Large intestine (tissue), 3 donors: Measurements from ENCODE around the gene TPP1. TPM values are rescaled to one million over a fixed set of nuclear protein-coding genes. Genes with fewer than 3 reads are reported as not detected.

ENCODE experiments used
- DNase-seq, 2 donors: peaks; one replicate each; pipeline versions ENCODE4 v3.0.0 to v3.0.0-alpha.2; 2013
- H3K27ac ChIP-seq: one replicate; pipeline ENCODE4 v1.5.1; 2013; ENCODE audit warnings: low read length
- H3K27me3 ChIP-seq: 2 replicates; pipeline ENCODE4 v1.6.1; 2013; ENCODE audit warnings: low read length; ENCODE audit not compliant: control insufficient read depth, insufficient read depth
- H3K36me3 ChIP-seq: 2 replicates; pipeline ENCODE4 v1.6.1; 2013; ENCODE audit warnings: low read length; ENCODE audit not compliant: control insufficient read depth, insufficient read depth
- H3K4me1 ChIP-seq: one replicate; pipeline ENCODE4 v1.6.1; 2013; ENCODE audit warnings: low read length; ENCODE audit not compliant: control insufficient read depth, insufficient read depth
- H3K4me3 ChIP-seq: one replicate; pipeline ENCODE4 v1.5.1; 2013; ENCODE audit warnings: low read length
- H3K9me3 ChIP-seq: one replicate; pipeline ENCODE4 v1.6.1; 2013; ENCODE audit warnings: mild to moderate bottlenecking, low read depth, low read length, moderate library complexity; ENCODE audit not compliant: control insufficient read depth
- WGBS: methylation state at CpG from one replicate; pipeline ENCODE4 v1.1.5; 2013; ENCODE audit warnings: low lambda C conversion rate; ENCODE audit not compliant: insufficient coverage; 5-methylcytosine and 5-hydroxymethylcytosine counted together
- polyA plus RNA-seq: library from polyadenylated mRNA; unstranded; fragments of 120-200 nt; gene quantifications from one replicate; pipeline ENCODE4 v1.2.1, GENCODE V29; 2013

TPP1 gene
- polyA plus RNA-seq, 1 donor: 310 TPM

DNA sequence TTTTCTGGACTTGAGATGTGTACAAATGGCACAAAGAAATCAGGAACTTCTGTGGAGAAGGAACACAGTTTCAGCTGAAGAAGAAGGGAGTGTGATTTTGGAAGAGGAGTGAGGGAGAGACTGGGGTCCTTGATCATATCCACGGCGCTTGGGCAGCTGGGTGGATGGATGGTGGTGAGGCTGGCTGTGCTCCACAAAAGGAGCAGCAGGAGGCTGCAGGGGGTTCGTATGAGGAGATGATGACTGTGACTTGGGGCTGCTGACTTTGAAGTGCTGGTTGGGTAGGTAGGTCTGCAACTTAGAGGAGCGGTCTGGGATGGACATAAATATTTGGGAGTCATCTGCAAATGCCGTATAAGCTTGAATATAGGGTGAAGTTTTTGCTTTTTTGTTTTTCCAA is 37.7 kb upstream of the TPP1 start:
- no peak overlapping the region for H3K27ac ChIP-seq
- WGBS: 86% methylated on average over 1 of the region's 5 CpGs

DNA sequence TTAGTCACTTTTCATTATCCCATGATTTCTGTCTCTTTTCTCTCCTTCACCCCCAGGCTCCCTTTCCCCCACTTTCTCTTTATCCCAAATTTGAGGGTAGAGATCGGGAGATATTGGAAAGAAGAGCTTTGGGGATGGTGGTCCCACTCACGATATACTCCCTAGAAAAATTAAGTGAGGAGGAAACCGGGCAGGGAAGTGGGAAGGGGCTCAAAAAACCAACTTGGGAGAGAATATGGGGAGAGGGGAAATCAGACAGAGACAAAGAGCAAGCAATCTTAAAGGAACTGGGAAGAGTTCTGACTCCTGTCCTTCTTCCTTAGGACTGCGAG is 37.3 kb upstream of the TPP1 start:
- peak overlapping the region; percentile 46 for H3K4me3 ChIP-seq
- H3K4me1 ChIP-seq: no peaks in the 10 kb centered on the region
- peak overlapping the region; percentile 69 for H3K27ac ChIP-seq
- no peaks in the 10 kb centered on the region for H3K9me3 ChIP-seq
- H3K36me3 ChIP-seq: no peaks in the 10 kb centered on the region
- DNase-seq: no peak
- H3K27me3 ChIP-seq: peaks cover 50% of the 10 kb centered on the region
- WGBS: 36% methylated on average over 2 of the region's 4 CpGs

More for the DNA sequence above, 37.7 kb upstream of the TPP1 start:
- Histone ChIP-seq H3K36me3 (no peaks in the 10 kb centered on the region), H3K27me3 (peaks cover 47% of the 10 kb centered on the region), H3K4me3 (no peak overlapping the region), H3K4me1 (no peaks in the 10 kb centered on the region), H3K9me3 (no peaks in the 10 kb centered on the region)
- DNase-seq: peak in 1 of 2 donors; percentile 8

- H3K9me3 ChIP-seq: no peaks in the 10 kb centered on the region
- peak in 1 of 2 donors; percentile 26 for DNase-seq
- no peaks in the 10 kb centered on the region for H3K4me1 ChIP-seq
- WGBS: 14% methylated on average over 15 of the region's 56 CpGs
- no peaks in the 10 kb centered on the region for H3K36me3 ChIP-seq
- H3K4me3 ChIP-seq: peak within 1 kb of the TSS; percentile 50
- H3K27me3 ChIP-seq: peaks cover 52% of the 10 kb centered on the region
- H3K27ac ChIP-seq: peak within 1 kb of the TSS; percentile 69
These were observed 36.8 kb upstream of the TPP1 start, which contains the start of gene DCHS1 for GRCh38 chr11:6655790-6656583. DCHS1 (minus strand) TSS chr11:6655809; CDS start chr11:6641613, 14,196 bp downstream.

- Histone ChIP-seq H3K27me3 (peaks cover 56% of the 10 kb centered on the region), H3K9me3 (no peaks in the 10 kb centered on the region), H3K4me1 (no peaks in the 10 kb centered on the region), H3K27ac (peak overlapping the region; percentile 21), H3K4me3 (peak overlapping the region; percentile 50), H3K36me3 (no peaks in the 10 kb centered on the region)
- DNase-seq: peak in 1 of 2 donors; percentile 35
- no CpG with 5 or more reads among the region's 84 CpGs for WGBS
These were observed 36.0 kb upstream of the TPP1 start for GRCh38 chr11:6655020-6655789.

GRCh38 chr11:6654281-6655019 is 35.2 kb upstream of the TPP1 start:
- Histone ChIP-seq H3K4me3 (peak overlapping the region; percentile 50), H3K9me3 (no peaks in the 10 kb centered on the region), H3K27ac (peak overlapping the region; percentile 21), H3K4me1 (no peaks in the 10 kb centered on the region), H3K27me3 (peaks cover 59% of the 10 kb centered on the region), H3K36me3 (no peaks in the 10 kb centered on the region)
- WGBS: no CpG with 5 or more reads among the region's 9 CpGs
- peak in 1 of 2 donors; percentile 12 for DNase-seq

GRCh38 chr11:6653656-6654055 is 34.4 kb upstream of the TPP1 start:
- Histone ChIP-seq H3K36me3 (no peaks in the 10 kb centered on the region), H3K27ac (no peak overlapping the region), H3K4me3 (no peak overlapping the region), H3K4me1 (no peaks in the 10 kb centered on the region), H3K27me3 (peaks cover 57% of the 10 kb centered on the region), H3K9me3 (no peaks in the 10 kb centered on the region)
- 76% methylated on average over 2 of the region's 2 CpGs for WGBS
- DNase-seq: no peak

DNA sequence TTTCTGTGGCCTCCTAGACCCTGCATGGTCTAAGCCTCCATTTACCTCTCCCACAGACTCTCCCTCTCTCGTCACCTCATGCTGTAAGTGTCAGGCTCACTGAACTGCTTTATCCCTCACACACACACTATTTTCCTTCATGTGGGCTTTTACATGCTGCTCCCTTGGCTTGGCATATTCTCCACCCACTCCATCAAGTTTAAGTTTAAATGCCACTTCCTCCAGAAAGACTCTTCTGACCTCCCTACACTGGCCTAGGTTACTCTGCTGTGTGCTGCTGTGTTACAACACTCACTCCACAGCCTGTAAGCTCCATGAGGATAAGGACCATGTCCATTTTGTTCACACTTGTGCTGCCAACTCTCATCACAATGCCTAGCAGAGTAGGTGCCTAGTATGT is 33.9 kb upstream of the TPP1 start:
- Histone ChIP-seq H3K4me1 (no peaks in the 10 kb centered on the region), H3K36me3 (no peaks in the 10 kb centered on the region), H3K27me3 (peaks cover 56% of the 10 kb centered on the region), H3K27ac (no peak overlapping the region), H3K9me3 (no peaks in the 10 kb centered on the region), H3K4me3 (no peak overlapping the region)
- no CpG with 5 or more reads among the region's 1 CpG for WGBS
- no peak for DNase-seq

DNA sequence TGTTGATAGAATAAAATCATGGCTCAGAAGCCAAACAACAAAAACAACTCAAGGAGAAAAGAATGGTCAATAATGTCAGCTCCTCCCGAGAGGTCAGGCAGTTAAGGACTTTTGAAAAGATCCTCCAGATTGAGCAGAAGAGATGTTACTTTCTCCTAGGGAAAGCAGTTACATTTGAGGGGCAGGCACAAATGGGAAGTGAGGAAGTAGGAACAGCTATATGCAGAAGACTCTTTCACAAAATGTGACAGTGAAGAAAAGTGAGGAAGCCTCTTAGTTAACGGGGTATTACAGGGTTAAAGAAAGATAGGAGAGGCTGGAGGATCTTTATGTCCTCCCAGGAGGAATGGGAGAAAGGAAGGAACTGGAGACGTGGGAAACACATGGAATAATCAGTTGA is 33.0 kb upstream of the TPP1 start:
- DNase-seq: no peak
- Histone ChIP-seq H3K4me1 (no peaks in the 10 kb centered on the region), H3K9me3 (no peaks in the 10 kb centered on the region), H3K27me3 (peaks cover 50% of the 10 kb centered on the region), H3K36me3 (no peaks in the 10 kb centered on the region), H3K4me3 (no peak overlapping the region), H3K27ac (no peak overlapping the region)
- 86% methylated on average over 2 of the region's 3 CpGs for WGBS

GRCh38 chr11:6650980-6651379 is 31.8 kb upstream of the TPP1 start:
- Histone ChIP-seq H3K27ac (no peak overlapping the region), H3K27me3 (peaks cover 38% of the 10 kb centered on the region), H3K4me3 (no peak overlapping the region), H3K36me3 (no peaks in the 10 kb centered on the region), H3K4me1 (no peaks in the 10 kb centered on the region), H3K9me3 (no peaks in the 10 kb centered on the region)
- no peak for DNase-seq
- WGBS: 21% methylated on average over 2 of the region's 6 CpGs

GRCh38 chr11:6650104-6650503 is 30.9 kb upstream of the TPP1 start:
- DNase-seq: no peak
- Histone ChIP-seq H3K4me3 (no peak overlapping the region), H3K27ac (no peak overlapping the region), H3K36me3 (no peaks in the 10 kb centered on the region), H3K9me3 (no peaks in the 10 kb centered on the region), H3K27me3 (peaks cover 34% of the 10 kb centered on the region), H3K4me1 (no peaks in the 10 kb centered on the region)
